NK-92 (cell line): ENCODE measurements around the gene UTP25.
"Not testable (repeated sequence)": the region's sequence is repeated elsewhere in the genome, so short reads cannot be mapped to it uniquely, and the experiment has no call there.

Experiments used
- DNase-seq: peaks from one replicate; lab custom pipeline; 2025; ENCODE audit not compliant: unreplicated experiment; lab: John Stamatoyannopoulos, UW

Gene UTP25

DNA sequence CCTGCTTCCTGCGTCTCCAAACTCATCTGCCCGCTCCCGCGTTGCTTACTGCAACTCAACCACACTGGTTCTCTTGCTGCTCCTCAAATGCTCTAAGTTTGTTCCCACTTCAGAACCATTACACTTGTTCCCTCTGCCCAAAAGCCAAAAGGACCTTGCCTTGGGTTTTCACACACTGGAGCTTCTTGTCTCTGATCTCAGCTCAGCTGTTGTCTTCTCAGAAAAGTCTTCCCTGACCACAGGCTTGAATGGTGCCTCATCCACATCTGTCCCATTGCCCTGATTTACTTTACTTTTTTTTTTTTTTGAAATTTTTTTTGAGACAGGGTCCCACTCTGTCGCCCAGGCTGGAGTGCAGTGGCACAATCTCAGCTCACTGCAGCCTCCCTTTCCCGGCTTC lies 66.0 kb downstream of the UTP25 start:
- no peak for DNase-seq

GRCh38 chr1:209895709-209896108 lies 67.9 kb downstream of the UTP25 start:
- no peak for DNase-seq

- no peak for DNase-seq
These were observed 68.6 kb downstream of the UTP25 start for GRCh38 chr1:209896346-209896745.

DNA sequence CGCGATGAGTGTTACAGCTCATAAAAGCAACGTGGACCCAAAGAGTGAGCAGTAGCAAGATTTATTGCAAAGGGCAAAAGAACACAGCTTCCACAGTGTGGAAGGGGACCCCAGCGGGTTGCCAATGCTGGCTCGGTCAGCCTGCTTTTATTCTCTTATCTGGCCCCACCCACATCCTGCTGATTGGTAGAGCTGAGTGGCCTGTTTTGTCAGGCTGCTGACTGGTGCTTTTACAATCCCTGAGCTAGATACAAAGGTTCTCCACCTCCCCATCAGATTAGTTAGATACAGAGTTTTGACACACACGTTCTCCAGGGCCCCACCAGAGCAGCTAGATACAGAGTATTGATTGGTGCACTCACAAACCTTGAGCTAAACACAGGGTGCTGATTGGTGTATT lies 70.5 kb downstream of the UTP25 start:
- not testable (repeated sequence) for DNase-seq

- DNase-seq: not testable (repeated sequence)
These were observed 71.1 kb downstream of the UTP25 start for GRCh38 chr1:209898851-209899250.

DNA sequence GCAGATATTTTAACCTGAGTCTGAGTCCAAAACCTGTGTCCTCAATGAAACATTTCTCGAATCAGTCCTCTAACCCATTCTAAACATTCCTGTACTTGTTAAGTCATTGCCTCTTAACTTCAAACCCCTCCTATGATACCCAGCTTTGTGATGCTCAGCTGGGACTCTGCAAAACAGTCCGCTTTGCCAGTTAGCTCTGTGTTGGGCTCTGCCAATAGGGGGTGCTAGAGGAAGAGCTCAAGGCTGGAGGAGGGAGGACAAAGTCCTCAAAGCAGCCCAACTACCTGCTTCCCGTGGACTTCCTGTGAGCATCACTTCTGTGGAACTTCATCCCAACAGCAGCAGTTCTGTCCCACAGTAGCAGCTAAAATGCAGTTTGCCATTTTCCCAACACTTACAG lies 72.2 kb downstream of the UTP25 start:
- no peak for DNase-seq

DNA sequence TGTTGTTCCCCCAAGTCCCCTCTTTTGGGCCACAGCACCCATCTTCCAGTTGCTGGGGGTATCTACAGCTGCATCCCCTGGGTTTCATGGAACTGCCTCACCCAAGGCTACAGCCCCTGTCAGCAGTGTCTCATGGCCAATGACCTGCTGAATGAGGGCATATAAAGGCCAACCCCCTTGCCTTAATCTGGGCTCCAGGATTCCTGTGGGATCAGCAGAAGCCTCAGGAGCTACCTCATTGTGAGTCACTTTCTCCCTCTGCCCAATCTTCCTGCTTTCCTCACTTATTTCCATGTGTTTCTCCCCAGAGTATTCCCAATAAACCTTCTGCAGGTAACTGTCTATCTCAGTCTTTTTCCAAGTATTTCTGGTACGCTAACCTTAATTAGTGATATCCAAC lies 73.0 kb downstream of the UTP25 start:
- no peak for DNase-seq

- no peak for DNase-seq
These were observed 73.4 kb downstream of the UTP25 start for GRCh38 chr1:209901211-209901610.

DNA sequence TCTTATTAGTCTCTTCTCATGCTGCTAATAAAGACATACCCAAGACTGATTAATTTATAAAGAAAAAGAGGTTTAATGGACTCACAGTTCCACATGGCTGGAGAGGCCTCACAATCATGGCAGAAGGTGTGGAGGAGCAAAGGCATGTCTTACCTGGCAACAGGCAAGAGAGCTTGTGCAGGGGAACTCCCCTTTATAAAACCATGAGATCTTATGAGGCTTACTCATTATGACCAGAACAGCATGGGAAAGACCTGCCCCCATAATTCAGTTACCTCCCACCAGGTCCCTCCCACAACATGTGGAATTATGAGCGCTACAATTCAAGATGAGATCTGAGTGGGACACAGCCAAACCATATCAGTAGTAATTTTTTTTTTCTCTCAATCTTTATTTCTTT lies 77.0 kb downstream of the UTP25 start:
- DNase-seq: not testable (repeated sequence)
